GM19023 (cell line): Measurements from ENCODE around the gene ADAM22.

ENCODE experiments used
- ATAC-seq: cut with Tn5 transposase; IDR thresholded peaks from one replicate; pipeline ENCODE4 v1.9.1; 2021; ENCODE audit warnings: mild to moderate bottlenecking, moderate library complexity; ENCODE audit not compliant: unreplicated experiment

The ADAM22 gene

GRCh38 chr7:87960239-87960638 lies 26.2 kb downstream of the ADAM22 start:
- no peak for ATAC-seq

DNA sequence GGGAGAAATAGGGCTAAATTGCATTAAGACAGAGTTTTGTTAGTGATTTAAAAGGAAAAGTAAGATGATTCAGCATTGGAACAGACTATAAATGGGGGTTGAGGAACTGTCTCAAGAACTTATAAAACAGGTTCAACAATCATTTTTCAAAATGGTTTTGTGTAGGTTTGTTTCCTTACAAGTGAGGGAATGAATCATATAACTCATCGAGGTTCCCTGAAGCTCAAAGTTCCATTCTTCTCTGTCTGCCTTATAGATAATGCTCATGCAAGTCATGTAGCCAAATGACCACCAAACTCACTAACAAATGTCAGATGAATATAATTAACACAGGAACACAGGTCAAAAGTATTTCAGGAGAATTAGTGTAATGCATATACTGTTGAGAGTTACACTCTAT lies 27.7 kb downstream of the ADAM22 start:
- no peak for ATAC-seq

DNA sequence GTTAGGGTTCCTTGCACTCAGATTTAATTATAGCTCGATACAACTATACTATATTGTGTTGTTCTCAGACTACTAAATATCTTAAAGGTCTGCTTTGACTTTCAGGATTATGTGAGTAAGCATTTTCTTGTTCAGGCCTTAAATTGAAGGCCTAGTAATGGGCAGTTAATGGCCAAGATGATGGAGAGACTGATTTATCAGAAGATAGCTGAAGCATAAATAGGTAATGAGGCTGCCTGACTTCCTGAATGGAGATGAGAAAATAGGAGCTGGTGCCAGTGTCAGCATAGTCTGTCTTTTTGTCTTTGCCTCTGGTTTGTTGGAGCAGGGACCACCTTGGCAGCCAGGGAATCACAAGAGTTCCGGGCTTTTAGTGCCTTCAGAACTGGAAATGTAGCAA lies 32.2 kb downstream of the ADAM22 start:
- no peak for ATAC-seq

GRCh38 chr7:87968021-87968420 lies 34.0 kb downstream of the ADAM22 start:
- ATAC-seq = no peak

DNA sequence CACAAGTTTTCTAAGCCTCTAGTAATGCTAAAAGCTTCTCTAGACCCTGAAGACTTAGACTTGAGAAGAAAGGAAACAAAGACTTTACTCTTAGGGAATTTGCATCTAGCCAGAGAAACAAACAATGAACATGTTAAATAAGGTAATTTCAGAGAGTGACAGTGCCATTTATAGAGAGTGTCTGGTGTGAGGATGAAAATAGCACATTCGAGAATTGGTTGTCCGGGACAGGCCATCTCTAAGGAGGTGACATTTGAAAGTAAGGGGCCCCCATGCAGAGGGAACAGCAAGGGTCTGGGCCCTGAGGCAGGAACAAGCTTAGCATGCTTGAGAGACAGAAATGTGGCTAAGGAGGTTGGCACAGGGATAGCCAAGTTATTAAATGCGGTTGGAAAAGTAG lies 48.1 kb downstream of the ADAM22 start:
- no peak for ATAC-seq

GRCh38 chr7:87984088-87984487 lies 50.0 kb downstream of the ADAM22 start:
- ATAC-seq = no peak

DNA sequence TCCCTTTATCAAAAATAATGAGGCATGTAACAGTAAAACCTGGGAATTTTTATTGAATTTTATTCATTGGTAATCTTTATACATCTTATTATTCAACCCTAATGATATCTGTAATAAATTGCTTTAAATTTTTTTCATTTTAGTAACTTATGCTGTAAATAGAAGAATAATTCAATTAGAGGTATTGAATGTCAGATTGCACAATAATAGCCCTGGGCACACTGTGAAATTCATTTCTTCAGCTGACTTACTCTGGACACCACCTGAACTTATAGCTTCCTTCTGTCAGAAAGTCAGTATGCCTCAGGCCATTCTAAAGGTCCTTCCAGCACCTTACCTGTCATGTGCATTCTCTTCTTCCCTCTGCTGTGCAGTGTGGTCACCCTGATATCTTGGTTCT lies 59.2 kb downstream of the ADAM22 start:
- ATAC-seq = no peak

DNA sequence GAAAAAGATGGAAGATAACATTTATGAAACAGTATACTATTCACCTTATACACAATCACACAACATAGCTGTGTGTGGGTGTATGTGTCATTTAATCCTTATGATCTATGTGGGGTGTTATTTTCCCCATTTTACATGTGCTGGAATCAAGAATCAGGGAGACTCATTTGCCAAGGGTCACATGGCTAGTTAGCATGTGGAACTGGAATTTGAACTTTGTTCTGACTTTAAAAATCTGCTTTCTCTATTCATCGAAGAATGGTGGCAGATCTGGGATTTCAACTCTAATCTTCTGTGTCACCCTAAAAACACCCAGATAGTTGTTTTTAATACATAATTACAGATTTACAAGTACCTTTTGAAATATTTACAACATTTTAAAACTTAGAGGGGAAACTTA lies 65.2 kb downstream of the ADAM22 start:
- no peak for ATAC-seq

- no peak for ATAC-seq
Measured at GRCh38 chr7:88001744-88002530, 67.9 kb downstream of the ADAM22 start.

DNA sequence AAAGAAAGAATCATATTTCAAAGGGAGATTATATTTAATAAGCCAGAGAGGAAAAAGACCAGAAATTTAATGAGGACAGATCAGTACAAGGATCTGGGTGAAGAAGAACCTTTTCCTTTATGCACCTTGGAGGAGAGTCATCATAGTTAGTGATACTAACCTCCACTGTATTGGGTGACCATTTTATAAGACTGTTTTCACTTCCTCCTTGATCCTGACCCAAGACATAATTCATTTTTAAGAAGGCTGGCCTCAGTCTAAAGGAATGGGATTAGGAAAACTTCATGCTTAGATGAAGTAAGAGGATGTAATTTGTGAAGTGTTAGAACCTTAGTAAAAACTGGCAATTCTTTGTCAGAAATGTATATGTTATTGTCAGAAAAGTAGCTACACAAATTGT lies 68.6 kb downstream of the ADAM22 start:
- no peak for ATAC-seq

DNA sequence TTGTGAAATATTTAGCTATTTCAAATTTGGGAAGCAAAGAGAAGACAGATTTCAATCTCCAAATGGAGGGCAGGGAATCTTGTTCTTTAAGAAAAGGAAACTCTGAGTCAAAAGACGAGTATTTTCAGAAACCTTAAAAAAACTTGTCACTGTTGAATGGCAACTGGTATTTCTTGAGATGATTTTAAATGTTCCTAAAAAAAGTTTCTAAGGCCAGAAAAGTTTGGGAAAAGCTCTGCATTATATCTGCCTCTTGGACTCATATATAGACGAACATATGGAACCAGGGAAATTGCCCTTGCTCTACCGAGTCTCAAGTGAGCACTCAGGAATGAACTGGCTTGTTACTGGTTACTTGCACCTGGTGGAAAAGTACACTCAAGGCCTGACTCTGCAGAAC lies 69.5 kb downstream of the ADAM22 start:
- ATAC-seq = no peak

GRCh38 chr7:88005191-88005590 lies 71.1 kb downstream of the ADAM22 start:
- no peak for ATAC-seq

DNA sequence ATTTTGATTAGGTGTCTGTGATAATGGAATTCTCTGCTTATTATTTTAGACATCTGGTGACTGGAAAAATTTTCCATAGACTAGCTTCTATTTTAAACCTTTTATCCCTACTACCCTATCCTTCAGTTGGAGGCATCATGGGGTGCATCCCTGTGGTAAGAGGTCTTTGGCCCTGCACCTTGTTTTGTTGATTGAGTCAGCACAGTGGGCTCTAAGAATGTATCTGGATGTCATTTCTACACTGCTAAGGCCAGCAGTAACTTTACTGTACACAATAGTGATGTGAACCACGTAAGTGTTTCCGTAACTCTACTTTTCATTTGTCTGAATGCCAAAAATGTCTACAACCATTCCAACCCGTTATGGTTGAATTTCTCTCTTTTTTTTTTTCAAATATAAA lies 75.6 kb downstream of the ADAM22 start:
- no peak for ATAC-seq

- no peak for ATAC-seq
Measured at GRCh38 chr7:88012086-88012485, 78.0 kb downstream of the ADAM22 start.

DNA sequence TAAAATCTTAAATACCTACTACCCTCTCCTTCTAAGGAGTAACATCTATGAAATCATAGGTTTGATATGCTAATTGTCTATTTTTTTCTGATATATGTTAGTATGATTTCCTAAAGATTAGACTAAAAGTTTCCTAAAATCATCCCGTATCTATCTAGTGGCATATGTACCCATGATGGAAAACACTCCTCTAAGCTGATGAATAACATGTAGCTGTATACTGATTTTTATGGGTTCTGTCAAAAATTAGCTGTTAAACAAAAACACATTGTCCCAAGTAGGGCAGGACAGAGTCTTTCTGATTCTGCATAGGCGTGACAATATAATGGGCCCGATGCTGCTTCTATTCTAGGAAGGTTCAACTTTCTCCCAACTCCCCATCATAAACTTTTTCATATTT lies 79.9 kb downstream of the ADAM22 start:
- ATAC-seq = no peak

- ATAC-seq = no peak
Measured at GRCh38 chr7:88014581-88014980, 80.5 kb downstream of the ADAM22 start.

- no peak for ATAC-seq
Measured at GRCh38 chr7:88015309-88015708, 81.3 kb downstream of the ADAM22 start.

DNA sequence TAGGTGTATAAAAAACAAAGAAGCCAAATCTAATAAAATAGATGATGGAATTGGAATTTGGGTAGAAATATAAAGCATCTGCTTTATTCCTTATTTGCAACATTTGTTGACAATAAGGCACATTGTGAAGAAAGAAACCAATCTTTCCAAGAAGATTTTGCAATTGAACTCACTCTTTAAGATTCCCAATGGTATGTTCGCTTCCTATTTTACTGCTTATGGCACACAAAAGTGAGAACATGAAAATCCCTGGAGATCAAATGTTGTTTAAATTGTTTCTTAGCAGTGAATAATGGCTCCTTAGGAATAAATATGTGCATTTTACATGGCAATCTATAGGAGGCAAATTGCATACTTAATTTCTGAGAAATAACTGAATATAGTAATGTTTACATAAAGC lies 84.5 kb downstream of the ADAM22 start:
- no peak for ATAC-seq

DNA sequence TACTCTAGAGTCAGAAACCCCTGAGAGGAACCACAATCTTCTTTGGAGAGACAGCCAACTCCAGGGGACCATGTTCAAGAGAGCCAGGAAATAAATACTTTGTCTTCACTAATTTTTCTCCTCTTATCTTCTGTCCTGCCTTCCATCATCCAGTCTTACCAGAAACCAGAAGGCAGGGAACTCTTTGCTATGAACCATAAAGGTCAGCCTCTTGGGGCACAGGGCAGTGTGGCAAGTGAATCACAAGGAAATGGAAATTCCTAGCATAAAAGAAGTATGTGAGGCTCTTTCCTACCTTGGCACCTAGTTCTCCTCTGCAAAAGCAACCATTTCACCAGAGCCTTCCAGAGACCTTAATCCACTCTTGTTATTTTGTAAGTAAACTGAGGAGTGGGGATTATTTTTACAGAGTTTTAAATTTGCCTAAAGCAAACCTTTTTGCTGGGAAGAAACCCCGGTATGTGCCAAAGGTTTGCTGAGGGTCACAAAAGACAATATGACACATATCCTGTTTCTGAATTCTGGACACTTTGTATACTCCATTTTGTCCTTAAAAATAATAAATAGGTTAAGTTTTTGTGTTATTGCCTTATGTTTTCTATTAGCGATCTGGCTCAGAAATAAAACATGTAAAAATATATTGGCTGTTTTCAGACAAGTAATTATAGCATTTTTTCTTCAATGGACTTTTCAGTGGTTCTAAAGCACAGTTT lies 87.1 kb downstream of the ADAM22 start:
- no peak for ATAC-seq

- ATAC-seq = no peak
Measured at GRCh38 chr7:88027724-88028123, 93.7 kb downstream of the ADAM22 start.

- ATAC-seq = no peak
Measured at GRCh38 chr7:88034083-88034695, 100.1 kb downstream of the ADAM22 start.

- ATAC-seq = no peak
Measured at GRCh38 chr7:88037050-88037449, 103.0 kb downstream of the ADAM22 start.
